Lower leg skin (tissue), 4 donors: Measurements from ENCODE around the gene ME1. TPM values are rescaled to one million over a fixed set of nuclear protein-coding genes. Genes with fewer than 3 reads are reported as not detected.

ENCODE experiments used
- DNase-seq, 2 donors: peaks; one replicate each; pipeline ENCODE4 v3.0.0-alpha.2; 2019; ENCODE audit warnings: low spot score in 2 of 2
- H3K4me3 ChIP-seq: fragments of 200-600 bp; sonication (generic); 2 replicates; pipeline ENCODE4 v1.5.1; 2017; ENCODE audit warnings: mild to moderate bottlenecking, low read depth; ENCODE audit not compliant: poor library complexity, severe bottlenecking
- POLR2A ChIP-seq, 2 donors: fragments of 450-650 bp; IDR thresholded peaks; one replicate each; pipeline ENCODE4 v1.6.1; 2016 to 2017; ENCODE audit warnings: antibody characterized with exemption in 2 of 2, mild to moderate bottlenecking in 1 of 2, moderate library complexity in 1 of 2
- WGBS, 2 donors: methylation state at CpG; one replicate each; pipeline ENCODE4 v1.1.5; 2018; 5-methylcytosine and 5-hydroxymethylcytosine counted together
- intact Hi-C: fragments of 100-400 bp; cut with DNase I; formaldehyde crosslinking; loops from one replicate; pipeline ENCODE4 v1.15.0; 2023; ENCODE audit warnings: low total_unique reads
- total RNA-seq, 4 donors: library from RNA; depleted of rRNA; stranded (reverse); fragments of >200 nt; gene quantifications; one replicate each; pipeline ENCODE4 v1.1.0, GENCODE V29; 2016
- TF ChIP-seq, protein P1 (sequence below), 3 donors: fragments of 450-650 bp; IDR thresholded peaks; one replicate each; pipeline ENCODE4 v1.5.1; 2016; ENCODE audit warnings: antibody characterized with exemption in 3 of 3, mild to moderate bottlenecking in 3 of 3, moderate library complexity in 2 of 3

ME1 gene
- total RNA-seq, 4 donors from 2014 or later: 17.3 to 55.0 (median 20.8) TPM

DNA sequence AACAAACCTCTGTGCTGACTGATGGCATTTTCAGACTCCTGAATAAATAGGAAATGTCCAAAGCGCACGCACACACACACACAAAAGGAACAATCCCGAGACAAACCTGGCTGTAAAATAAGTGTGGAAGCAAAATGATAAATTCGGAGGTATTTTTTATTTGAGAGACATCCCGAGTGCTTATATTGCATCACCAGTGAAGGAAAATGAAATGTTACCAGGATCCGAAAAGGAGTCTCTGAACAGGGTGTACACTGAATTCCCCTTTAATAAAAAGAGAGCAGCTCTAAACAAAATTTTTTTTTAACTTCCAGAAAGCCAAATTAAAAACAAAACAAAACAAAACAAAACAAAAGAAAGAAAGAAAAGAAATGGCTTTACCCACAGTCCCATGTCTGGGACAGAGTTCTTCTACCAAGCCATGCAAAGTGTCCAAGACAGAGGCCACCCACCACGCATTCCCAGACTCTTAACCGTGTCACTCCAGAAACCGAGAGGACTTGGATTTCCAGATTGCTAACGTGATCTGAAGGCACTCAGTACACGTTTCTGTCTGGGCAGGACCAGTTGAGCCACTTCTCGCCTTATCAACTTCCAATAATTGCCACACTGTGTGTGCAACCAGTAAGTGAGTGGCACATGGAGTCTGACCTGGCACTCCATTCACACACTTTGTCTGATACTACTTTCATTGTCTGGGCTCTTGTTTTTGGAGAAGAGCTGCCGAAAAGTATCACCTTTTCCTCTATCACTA lies 817 bp downstream of the ME1 start:
- intact Hi-C loops: no loop called here
- TF ChIP-seq, protein P1, sequence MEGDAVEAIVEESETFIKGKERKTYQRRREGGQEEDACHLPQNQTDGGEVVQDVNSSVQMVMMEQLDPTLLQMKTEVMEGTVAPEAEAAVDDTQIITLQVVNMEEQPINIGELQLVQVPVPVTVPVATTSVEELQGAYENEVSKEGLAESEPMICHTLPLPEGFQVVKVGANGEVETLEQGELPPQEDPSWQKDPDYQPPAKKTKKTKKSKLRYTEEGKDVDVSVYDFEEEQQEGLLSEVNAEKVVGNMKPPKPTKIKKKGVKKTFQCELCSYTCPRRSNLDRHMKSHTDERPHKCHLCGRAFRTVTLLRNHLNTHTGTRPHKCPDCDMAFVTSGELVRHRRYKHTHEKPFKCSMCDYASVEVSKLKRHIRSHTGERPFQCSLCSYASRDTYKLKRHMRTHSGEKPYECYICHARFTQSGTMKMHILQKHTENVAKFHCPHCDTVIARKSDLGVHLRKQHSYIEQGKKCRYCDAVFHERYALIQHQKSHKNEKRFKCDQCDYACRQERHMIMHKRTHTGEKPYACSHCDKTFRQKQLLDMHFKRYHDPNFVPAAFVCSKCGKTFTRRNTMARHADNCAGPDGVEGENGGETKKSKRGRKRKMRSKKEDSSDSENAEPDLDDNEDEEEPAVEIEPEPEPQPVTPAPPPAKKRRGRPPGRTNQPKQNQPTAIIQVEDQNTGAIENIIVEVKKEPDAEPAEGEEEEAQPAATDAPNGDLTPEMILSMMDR (IDR thresholded peaks at IDR 0.05): no peak
- no peak for TF ChIP-seq POLR2A (IDR thresholded peaks at IDR 0.05)
- H3K4me3 ChIP-seq: peak overlapping the region; percentile 54
- 42 to 43% methylated on average over 13 of the region's 13 CpGs for whole genome bisulfite sequencing, 2 donors
- DNase-seq: no peak

DNA sequence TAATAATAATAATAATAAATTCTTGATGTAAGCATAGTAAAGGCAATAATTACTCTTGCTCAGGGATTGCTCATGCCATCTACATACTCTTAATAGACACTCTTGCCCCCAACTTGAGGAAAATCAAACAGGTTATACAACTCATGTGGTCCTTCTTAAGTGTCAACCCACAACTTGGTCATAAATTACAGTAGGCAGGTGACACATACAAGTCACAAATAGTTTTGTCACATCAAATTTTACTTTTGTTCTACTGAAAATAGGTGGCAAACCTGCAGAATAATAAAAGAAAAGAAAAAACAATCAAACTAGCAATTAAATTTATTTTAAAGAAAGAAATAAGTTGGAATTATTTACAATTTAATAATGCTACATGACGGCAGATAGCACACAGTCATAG lies 1.6 kb downstream of the ME1 start:
- H3K4me3 ChIP-seq: no peak overlapping the region
- intact Hi-C loops: no loop called here
- DNase-seq: no peak
- TF ChIP-seq, protein P1 (IDR thresholded peaks at IDR 0.05): no peak
- TF ChIP-seq POLR2A (IDR thresholded peaks at IDR 0.05): no peak
- WGBS, 2 donors: 90 to 91% methylated on average over 1 of the region's 1 CpG

DNA sequence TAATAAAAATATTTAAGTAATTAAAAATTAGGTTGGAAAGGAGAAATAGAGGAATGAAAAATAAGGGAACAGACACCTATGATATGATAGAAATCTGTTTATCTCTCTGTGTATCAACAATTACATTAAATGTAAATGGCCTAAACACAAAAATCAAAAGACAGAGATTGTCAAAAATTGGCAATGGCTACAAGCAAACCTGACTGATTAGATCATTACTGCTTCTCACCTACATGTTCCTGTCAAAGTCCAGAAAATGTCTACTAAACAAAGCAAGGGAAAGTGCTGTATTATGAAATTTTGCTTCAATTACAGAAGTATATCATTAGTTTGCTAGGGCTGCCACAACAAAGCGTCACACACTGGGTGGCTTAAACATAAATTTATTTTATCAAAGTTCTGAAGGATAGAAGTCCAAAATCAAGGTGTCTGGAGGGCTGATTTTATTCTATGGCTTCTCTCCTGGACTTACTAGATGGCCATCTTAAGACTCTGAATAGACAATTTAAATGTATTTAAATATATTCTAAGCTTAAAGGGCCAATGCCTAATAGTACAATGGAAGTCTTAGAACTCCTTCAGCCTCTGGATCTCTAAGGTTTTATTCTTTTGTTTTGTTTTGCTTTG lies 6.3 kb downstream of the ME1 start:
- H3K4me3 ChIP-seq: no peak overlapping the region
- no peak for TF ChIP-seq POLR2A (IDR thresholded peaks at IDR 0.05)
- TF ChIP-seq, protein P1 (IDR thresholded peaks at IDR 0.05): no peak
- WGBS, 2 donors: 52 to 98% methylated on average over 1 of the region's 1 CpG
- intact Hi-C loops: no loop called here
- no peak for DNase-seq

DNA sequence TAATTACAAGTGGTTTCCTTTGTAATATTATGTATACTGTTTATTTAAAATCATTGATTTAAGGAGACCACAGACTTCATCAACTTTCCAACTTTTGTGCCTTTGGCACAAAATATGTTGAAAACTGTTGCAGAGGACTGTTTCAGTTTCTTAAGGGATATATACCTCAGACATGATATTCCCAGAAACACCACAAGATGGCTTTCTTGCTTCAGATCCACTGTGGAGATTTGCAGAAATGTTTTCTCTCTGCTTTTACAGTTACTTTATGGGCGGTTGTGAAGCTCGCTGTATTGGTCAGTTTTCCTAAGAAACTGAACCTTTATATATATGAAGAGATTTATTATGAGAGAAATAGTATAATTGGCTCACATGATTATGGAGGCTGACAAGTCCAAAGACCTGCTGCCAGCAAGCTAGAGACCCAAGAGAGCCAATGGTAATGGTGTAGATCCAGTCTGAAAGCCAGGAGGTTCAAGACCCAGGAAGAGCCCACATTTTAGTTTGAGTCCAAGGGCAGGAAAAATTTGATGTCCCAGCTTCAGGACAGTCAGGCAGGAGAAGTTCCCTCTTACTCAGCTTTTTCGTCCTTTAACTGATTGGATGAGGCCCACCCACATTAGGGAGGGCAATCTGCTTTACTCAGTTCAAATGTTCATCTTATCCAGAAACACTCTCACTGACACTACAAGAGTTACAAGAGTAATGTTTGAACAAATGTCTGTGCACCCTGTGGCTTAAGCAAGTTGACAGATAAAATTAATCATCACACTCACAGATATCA lies 12.8 kb downstream of the ME1 start:
- TF ChIP-seq, protein P1 (IDR thresholded peaks at IDR 0.05): no peak
- no peak for TF ChIP-seq POLR2A (IDR thresholded peaks at IDR 0.05)
- 68% methylated on average over 3 of the region's 3 CpGs for WGBS, 2 donors
- H3K4me3 ChIP-seq: no peak overlapping the region
- intact Hi-C loops: loop anchor here (10.0 kb wide), 1 partner anchor 97 kb away; the partner anchor contains the start of gene PRSS35
- no peak for DNase-seq

DNA sequence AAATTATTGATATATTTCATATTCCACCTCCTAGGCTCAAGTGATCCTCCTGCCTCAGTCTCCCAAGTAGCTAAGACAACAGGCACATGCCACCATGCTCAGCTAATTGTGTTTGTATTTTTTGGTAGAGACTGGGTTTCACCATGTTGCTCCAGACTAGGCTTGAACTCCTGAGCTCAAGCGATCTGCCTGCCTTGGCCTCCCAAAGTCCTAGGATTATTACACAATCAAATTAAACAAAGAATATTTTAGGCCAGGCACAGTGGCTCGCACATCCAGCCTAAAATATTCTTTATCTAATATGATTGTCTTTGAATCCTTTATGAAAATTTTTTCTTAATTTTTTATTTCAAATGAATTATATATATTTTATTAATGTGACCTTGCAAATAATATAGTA lies 17.8 kb downstream of the ME1 start:
- 93 to 97% methylated on average over 2 of the region's 2 CpGs for WGBS, 2 donors
- intact Hi-C loops: loop anchor here (10.0 kb wide), 1 partner anchor 102 kb away; the partner anchor contains the start of gene PRSS35
- H3K4me3 ChIP-seq: no peak overlapping the region
- TF ChIP-seq, protein P1 (IDR thresholded peaks at IDR 0.05): no peak
- no peak for TF ChIP-seq POLR2A (IDR thresholded peaks at IDR 0.05)
- DNase-seq: no peak
